MM.1S (cell line): ENCODE data around the gene ACTR2.

Experiments
- CTCF ChIP-seq: fragments of 300-600 bp; sonication (generic); IDR thresholded peaks from 2 replicates; pipeline ENCODE4 v1.5.1; 2016; ENCODE audit warnings: antibody characterized with exemption, low read length, mixed read lengths
- EZH2 ChIP-seq: fragments of 300-600 bp; sonication (generic); optimal IDR thresholded peaks from 2 replicates; pipeline ENCODE3; 2017; ENCODE audit warnings: low read depth, mild to moderate bottlenecking, antibody characterized with exemption, low read length, mixed read lengths

- TF ChIP-seq CTCF (no peak), EZH2 (no peak)
Observed at GRCh38 chr2:65252640-65253039, 25.0 kb downstream of the ACTR2 start.
